ENCODE data around the gene RAB39A.

DNA sequence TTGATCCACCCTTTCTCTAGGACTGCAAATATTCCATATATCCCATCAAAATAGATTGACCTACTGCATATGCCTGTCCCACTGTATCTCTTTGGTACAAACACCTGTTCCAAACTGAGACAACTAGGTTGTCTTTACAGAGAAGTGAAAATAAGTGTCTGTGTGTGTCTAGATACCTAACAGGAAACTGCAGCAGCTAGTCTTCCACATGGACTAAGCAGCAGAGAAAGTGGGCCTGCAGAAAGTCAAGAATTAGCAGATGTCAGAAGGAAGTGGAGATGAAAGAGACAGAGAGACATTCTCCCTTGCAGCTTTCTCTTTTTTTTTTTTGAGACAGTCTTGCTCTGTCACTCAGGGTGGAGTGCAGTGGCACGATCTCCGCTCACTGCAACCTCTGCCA, 3.9 kb upstream of the RAB39A start:
- TF ChIP-seq, protein P1, sequence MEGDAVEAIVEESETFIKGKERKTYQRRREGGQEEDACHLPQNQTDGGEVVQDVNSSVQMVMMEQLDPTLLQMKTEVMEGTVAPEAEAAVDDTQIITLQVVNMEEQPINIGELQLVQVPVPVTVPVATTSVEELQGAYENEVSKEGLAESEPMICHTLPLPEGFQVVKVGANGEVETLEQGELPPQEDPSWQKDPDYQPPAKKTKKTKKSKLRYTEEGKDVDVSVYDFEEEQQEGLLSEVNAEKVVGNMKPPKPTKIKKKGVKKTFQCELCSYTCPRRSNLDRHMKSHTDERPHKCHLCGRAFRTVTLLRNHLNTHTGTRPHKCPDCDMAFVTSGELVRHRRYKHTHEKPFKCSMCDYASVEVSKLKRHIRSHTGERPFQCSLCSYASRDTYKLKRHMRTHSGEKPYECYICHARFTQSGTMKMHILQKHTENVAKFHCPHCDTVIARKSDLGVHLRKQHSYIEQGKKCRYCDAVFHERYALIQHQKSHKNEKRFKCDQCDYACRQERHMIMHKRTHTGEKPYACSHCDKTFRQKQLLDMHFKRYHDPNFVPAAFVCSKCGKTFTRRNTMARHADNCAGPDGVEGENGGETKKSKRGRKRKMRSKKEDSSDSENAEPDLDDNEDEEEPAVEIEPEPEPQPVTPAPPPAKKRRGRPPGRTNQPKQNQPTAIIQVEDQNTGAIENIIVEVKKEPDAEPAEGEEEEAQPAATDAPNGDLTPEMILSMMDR (IDR thresholded peaks at IDR 0.05; ENCODE audit: poor library complexity) = no peak
- TF ChIP-seq EZH2 (IDR thresholded peaks at IDR 0.05; ENCODE audit: borderline replicate concordance) = no peak

Measured in hepatocyte (in vitro differentiated cells).